ENCODE data around the gene RAB10. TPM values are rescaled to one million over a fixed set of nuclear protein-coding genes. Genes with fewer than 3 reads are reported as not detected.

Gene RAB10
- total and polyA plus RNA-seq, 2 of the 13 experiments (the other 11 are each of a cell fraction or from before 2014, with no cell fraction given) = 48.2 to 120 TPM

- TF ChIP-seq PRDM4 (CRISPR knock-in tag; IDR thresholded peaks at IDR 0.05; ENCODE audit: borderline replicate concordance) (no peak), ZNF549 (CRISPR knock-in tag; IDR thresholded peaks at IDR 0.05) (no peak), GATA4 (IDR thresholded peaks at IDR 0.05; ENCODE audit: borderline replicate concordance, low read depth) (no peak), GTF3A (CRISPR knock-in tag; conservative IDR thresholded peaks at IDR 0.05) (no peak), ARNT2 (CRISPR knock-in tag; IDR thresholded peaks at IDR 0.05; ENCODE audit: low read depth) (no peak), ZNF644 (CRISPR knock-in tag; IDR thresholded peaks at IDR 0.05; ENCODE audit: low read depth) (no peak), CCDC6 (CRISPR knock-in tag; IDR thresholded peaks at IDR 0.05) (no peak), CSRNP1 (CRISPR knock-in tag; IDR thresholded peaks at IDR 0.05) (no peak), RARG (CRISPR knock-in tag; IDR thresholded peaks at IDR 0.05; ENCODE audit: low read depth) (no peak), ZFP90 (CRISPR knock-in tag; IDR thresholded peaks at IDR 0.05; ENCODE audit: borderline replicate concordance) (no peak), NR3C1 (CRISPR knock-in tag; IDR thresholded peaks at IDR 0.05) (no peak), NFYB (CRISPR knock-in tag; IDR thresholded peaks at IDR 0.05) (no peak), GMEB1 (CRISPR knock-in tag; IDR thresholded peaks at IDR 0.05; ENCODE audit: borderline replicate concordance) (no peak), KLF9 (CRISPR knock-in tag; IDR thresholded peaks at IDR 0.05; ENCODE audit: low read depth) (no peak), RAD51 (IDR thresholded peaks at IDR 0.05; ENCODE audit: borderline replicate concordance) (no peak), ZNF672 (CRISPR knock-in tag; IDR thresholded peaks at IDR 0.05) (no peak), RBM39 (IDR thresholded peaks at IDR 0.05; ENCODE audit: low read depth, low read length, poor library complexity, severe bottlenecking) (no peak), ZNF280D (CRISPR knock-in tag; IDR thresholded peaks at IDR 0.05) (no peak), ZNF263 (CRISPR knock-in tag; IDR thresholded peaks at IDR 0.05) (peak; percentile 75), NAIF1 (CRISPR knock-in tag; IDR thresholded peaks at IDR 0.05; ENCODE audit: borderline replicate concordance) (no peak), ZNF674 (CRISPR knock-in tag; IDR thresholded peaks at IDR 0.05; ENCODE audit: low read depth) (no peak)
- TF ChIP-seq, protein P1, sequence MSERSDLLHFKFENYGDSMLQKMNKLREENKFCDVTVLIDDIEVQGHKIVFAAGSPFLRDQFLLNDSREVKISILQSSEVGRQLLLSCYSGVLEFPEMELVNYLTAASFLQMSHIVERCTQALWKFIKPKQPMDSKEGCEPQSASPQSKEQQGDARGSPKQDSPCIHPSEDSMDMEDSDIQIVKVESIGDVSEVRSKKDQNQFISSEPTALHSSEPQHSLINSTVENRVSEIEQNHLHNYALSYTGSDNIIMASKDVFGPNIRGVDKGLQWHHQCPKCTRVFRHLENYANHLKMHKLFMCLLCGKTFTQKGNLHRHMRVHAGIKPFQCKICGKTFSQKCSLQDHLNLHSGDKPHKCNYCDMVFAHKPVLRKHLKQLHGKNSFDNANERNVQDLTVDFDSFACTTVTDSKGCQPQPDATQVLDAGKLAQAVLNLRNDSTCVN (CRISPR knock-in tag; IDR thresholded peaks at IDR 0.05; ENCODE audit: borderline replicate concordance) = no peak
These were observed 24.5 kb downstream of the RAB10 start (continued) for GRCh38 chr2:26058390-26058789.

Measured in HepG2 (cell line).